Esophagus muscularis mucosa (tissue), 4 donors: Measurements from ENCODE around the gene TUBA4B. TPM values are rescaled to one million over a fixed set of nuclear protein-coding genes. Genes with fewer than 3 reads are reported as not detected.
"Not testable (repeated sequence)": the region's sequence is repeated elsewhere in the genome, so short reads cannot be mapped to it uniquely, and the experiment has no call there.

Experiments used
- DNase-seq: peaks from one replicate; pipeline ENCODE4 v3.0.0-alpha.2; 2017; ENCODE audit errors: extremely low spot score
- H3K27ac ChIP-seq, 4 donors: fragments of 200-600 bp; sonication (generic); replicated peaks in 1 of 4; 1 replicate in 3 of 4; 2 replicates in 1 of 4; pipeline ENCODE4 v1.5.1; 2016 to 2019; ENCODE audit warnings: mild to moderate bottlenecking in 1 of 4
- H3K27me3 ChIP-seq, 4 donors: fragments of 200-600 bp; sonication (generic); one replicate each; pipeline versions ENCODE4 v1.5.1 to v1.6.0; 2016 to 2019
- H3K36me3 ChIP-seq, 4 donors: fragments of 200-600 bp; sonication (generic); one replicate each; pipeline ENCODE4 v1.5.1; 2016 to 2019
- H3K4me1 ChIP-seq, 4 donors: fragments of 200-600 bp; sonication (generic); one replicate each; pipeline ENCODE4 v1.5.1; 2016 to 2019
- H3K4me3 ChIP-seq, 4 donors: fragments of 200-600 bp; sonication (generic); 1 replicate in 2 of 4; 2 replicates in 2 of 4; pipeline ENCODE4 v1.5.1; 2016 to 2019; ENCODE audit warnings: mild to moderate bottlenecking in 4 of 4, moderate library complexity in 1 of 4
- H3K9me3 ChIP-seq, 4 donors: fragments of 200-600 bp; sonication (generic); 1 replicate in 3 of 4; 2 replicates in 1 of 4; pipeline ENCODE4 v1.5.1; 2016 to 2019
- CTCF ChIP-seq, 3 experiments: fragments of 200-600 bp in 2 of 3; fragments of 450-650 bp in 1 of 3; sonication (generic) in 2 of 3; IDR thresholded peaks; one replicate each; pipeline ENCODE4 v1.5.1; 2017 to 2019; ENCODE audit warnings: antibody characterized with exemption in 3 of 3, mild to moderate bottlenecking in 2 of 3, moderate library complexity in 1 of 3
- EP300 ChIP-seq: sonication (generic); formaldehyde crosslinking; IDR thresholded peaks from one replicate; pipeline ENCODE4 v1.6.1; 2017; ENCODE audit warnings: antibody characterized with exemption
- POLR2A ChIP-seq: fragments of 450-650 bp; IDR thresholded peaks from one replicate; pipeline ENCODE4 v1.6.1; 2017; ENCODE audit warnings: antibody characterized with exemption, moderate library complexity, mild to moderate bottlenecking, low read depth
- POLR2AphosphoS5 ChIP-seq, 2 donors: sonication (generic); formaldehyde crosslinking; IDR thresholded peaks; one replicate each; pipeline ENCODE4 v1.6.1; 2017; ENCODE audit warnings: antibody characterized with exemption in 2 of 2
- WGBS: methylation state at CpG from one replicate; pipeline ENCODE4 v1.1.5; 2018; 5-methylcytosine and 5-hydroxymethylcytosine counted together
- intact Hi-C: fragments of 100-400 bp; cut with DNase I; formaldehyde crosslinking; loops from one replicate; pipeline ENCODE4 v1.15.1; 2023
- small RNA-seq, 3 donors: library from RNA; depleted of rRNA; stranded (forward); fragments of <200 nt; gene quantifications; one replicate each; pipeline ENCODE3, GENCODE V24; 2016
- total RNA-seq, 4 donors: library from RNA; depleted of rRNA; stranded (reverse); fragments of >200 nt; gene quantifications; one replicate each; pipeline versions ENCODE4 v1.1.0 to v1.2.1, GENCODE V29; 2016

The TUBA4B gene
- total RNA-seq, 4 donors from 2014 or later: not detected

- H3K27me3 ChIP-seq: peaks cover 0 to 84% (median 22%) of the 10 kb centered on the region in 4 donors
- intact Hi-C loops: loop anchor here (10.0 kb wide), 1 partner anchor 254 kb away; no protein-coding TSS in a partner anchor
- WGBS: 7% methylated on average over 4 of the region's 37 CpGs
- peaks cover 0 to 13% (median 11%) of the 10 kb centered on the region in 4 donors for H3K4me1 ChIP-seq
- no peak within 1 kb of the TSS for H3K4me3 ChIP-seq
- H3K27ac ChIP-seq: no peak within 1 kb of the TSS
- H3K36me3 ChIP-seq: no peaks in the 10 kb centered on the region
- H3K9me3 ChIP-seq: no peaks in the 10 kb centered on the region
- DNase-seq: no peak
- TF ChIP-seq EP300 (no peak), POLR2A (no peak), CTCF (IDR thresholded peaks at IDR 0.05) (no peak), POLR2AphosphoS5 (IDR thresholded peaks at IDR 0.05) (no peak)
Measured at GRCh38 chr2:219309278-219309677, 56.2 kb downstream of the TUBA4B start, which contains the start of gene PTPRN. TSS of gene PTPRN (minus strand) at chr2:219309401. CDS start at chr2:219309332, 69 bp downstream.

DNA sequence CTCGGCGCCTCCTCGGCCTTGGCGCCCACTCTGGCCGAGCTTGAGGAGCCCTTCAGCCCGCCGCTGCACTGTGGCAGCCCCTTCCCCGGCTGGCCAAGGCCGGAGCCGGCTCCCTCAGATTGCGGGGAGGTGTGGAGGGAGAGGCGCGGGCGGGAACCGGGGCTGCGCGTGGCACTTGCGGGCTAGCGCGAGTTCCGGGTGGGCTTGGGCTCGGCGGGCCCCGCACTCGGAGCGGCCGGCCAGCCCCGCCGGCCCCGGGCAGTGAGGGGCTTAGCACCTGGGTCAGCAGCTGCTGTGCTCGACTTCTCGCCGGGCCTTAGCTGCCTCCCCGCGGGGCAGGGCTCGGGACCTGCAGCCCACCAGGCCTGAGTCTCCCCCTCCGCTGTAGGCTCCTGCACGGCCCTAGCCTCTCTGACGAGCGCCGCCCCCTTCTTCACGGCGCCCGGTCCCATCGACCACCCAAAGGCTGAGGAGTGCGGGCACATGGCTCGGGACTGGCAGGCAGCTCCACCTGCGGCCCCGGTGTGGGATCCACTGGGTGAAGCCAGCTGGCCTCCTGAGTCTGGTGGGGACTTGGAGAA, 59.7 kb downstream of the TUBA4B start:
- peaks cover 0 to 63% (median 20%) of the 10 kb centered on the region in 4 donors for H3K27me3 ChIP-seq
- H3K9me3 ChIP-seq, H3K36me3 ChIP-seq, DNase-seq, H3K27ac ChIP-seq, intact Hi-C loops, H3K4me3 ChIP-seq: not testable (repeated sequence)
- peaks cover 0 to 13% (median 11%) of the 10 kb centered on the region in 4 donors for H3K4me1 ChIP-seq
- WGBS: 93% methylated on average over 14 of the region's 49 CpGs

- no peak overlapping the region for H3K27ac ChIP-seq
- WGBS: 91% methylated on average over 16 of the region's 16 CpGs
- no peak for DNase-seq
- H3K27me3 ChIP-seq: peaks cover 0 to 51% (median 3%) of the 10 kb centered on the region in 4 donors
- H3K4me3 ChIP-seq: no peak overlapping the region
- no peaks in the 10 kb centered on the region for H3K9me3 ChIP-seq
- TF ChIP-seq POLR2AphosphoS5 (IDR thresholded peaks at IDR 0.05): no peak
- TF ChIP-seq CTCF (IDR thresholded peaks at IDR 0.05): no peak
- TF ChIP-seq EP300: no peak
- TF ChIP-seq POLR2A: no peak
- no peaks in the 10 kb centered on the region for H3K36me3 ChIP-seq
- intact Hi-C loops: no loop called here
- no peaks in the 10 kb centered on the region for H3K4me1 ChIP-seq
Measured at GRCh38 chr2:219314804-219315468, 61.9 kb downstream of the TUBA4B start.

Small RNAs within 50 kb of the gene (small RNA-seq; reads per million reads assigned to genes)
- gene MIR153-1: 0 to 0.51 (median 0) reads per million in 3 donors

Other genes with a start within 250 kb of the TUBA4B start
- not detected for gene CFAP65, start 211.7 kb upstream of the TUBA4B start, total RNA-seq
- not detected for gene IHH, start 192.3 kb upstream of the TUBA4B start, total RNA-seq
- gene NHEJ1, start 92.4 kb upstream of the TUBA4B start, total RNA-seq: 10 to 100 TPM; 15.1 to 24.4 (median 17.8) TPM
- under 1 TPM; 0.23 to 0.58 (median 0.37) TPM for gene SLC23A3, start 83.2 kb upstream of the TUBA4B start, total RNA-seq
- gene CNPPD1, start 76.3 kb upstream of the TUBA4B start, total RNA-seq: 10 to 100 TPM; 41.9 to 98.0 (median 61.9) TPM
- gene RETREG2, start 75.0 kb upstream of the TUBA4B start, total RNA-seq: 10 to 100 TPM; 44.0 to 69.3 (median 56.3) TPM
- gene ZFAND2B, start 46.5 kb upstream of the TUBA4B start, total RNA-seq: 10 to 100 TPM; 27.0 to 50.1 (median 36.9) TPM
- gene ABCB6, start 34.3 kb upstream of the TUBA4B start, total RNA-seq: 10 to 100 TPM; 17.4 to 27.3 (median 19.6) TPM
- gene ATG9A, start 23.6 kb upstream of the TUBA4B start, total RNA-seq: 10 to 100 TPM; 41.5 to 75.3 (median 56.2) TPM
- 10 to 100 TPM; 20.4 to 34.1 (median 27.6) TPM for gene ANKZF1, start 23.4 kb upstream of the TUBA4B start, total RNA-seq
- 1 to 10 TPM; 3.3 to 6.4 (median 5.6) TPM for gene GLB1L, start 7.8 kb upstream of the TUBA4B start, total RNA-seq
- 10 to 100 TPM; 12.8 to 21.6 (median 16.7) TPM for gene STK16, start 7.8 kb upstream of the TUBA4B start, total RNA-seq
- 100 to 1,000 TPM in 1 of 4 donors, 10 to 100 TPM in 3; 44.2 to 132 (median 74.4) TPM for gene TUBA4A, start 675 bp downstream of the TUBA4B start, total RNA-seq
- gene DNAJB2, start 26.1 kb downstream of the TUBA4B start, total RNA-seq: 10 to 100 TPM; 33.3 to 84.8 (median 50.7) TPM
- gene PTPRN, start 56.2 kb downstream of the TUBA4B start, total RNA-seq: 1 to 10 TPM; 2.1 to 6.6 (median 4.1) TPM
- gene RESP18, start 79.5 kb downstream of the TUBA4B start, total RNA-seq: not detected
- 100 to 1,000 TPM in 1 of 4 donors, 10 to 100 TPM in 3; 44.9 to 102 (median 61.6) TPM for gene DNPEP, start 134.7 kb downstream of the TUBA4B start, total RNA-seq
- gene DES, start 165.1 kb downstream of the TUBA4B start, total RNA-seq: over 10,000 TPM; 19,781 to 23,770 (median 22,752) TPM
- 100 to 1,000 TPM; 115 to 251 (median 180) TPM for gene SPEG, start 181.6 kb downstream of the TUBA4B start, total RNA-seq
- 10 to 100 TPM; 16.2 to 32.6 (median 19.9) TPM for gene GMPPA, start 245.6 kb downstream of the TUBA4B start, total RNA-seq